Measurements from ENCODE around the gene RPS16. TPM values are rescaled to one million over a fixed set of nuclear protein-coding genes. Genes with fewer than 3 reads are reported as not detected.

RPS16 gene
- total RNA-seq, 1 donor: 71.4 TPM

- Histone ChIP-seq H3K4me3 (ENCODE audit: low read length) (peak overlapping the region; percentile 24), H3K9me3 (ENCODE audit: low read depth, low read length) (no peaks in the 10 kb centered on the region), H3K4me1 (ENCODE audit: insufficient read depth, low read length) (peaks cover 68% of the 10 kb centered on the region), H3K27me3 (ENCODE audit: insufficient read depth, low read length) (no peaks in the 10 kb centered on the region)
These were observed 37.4 kb downstream of the RPS16 start for GRCh38 chr19:39398297-39398864.

GRCh38 chr19:39397360-39398296 is 38.1 kb downstream of the RPS16 start:
- Histone ChIP-seq H3K4me3 (ENCODE audit: low read length) (peak overlapping the region; percentile 24), H3K9me3 (ENCODE audit: low read depth, low read length) (no peaks in the 10 kb centered on the region), H3K4me1 (ENCODE audit: insufficient read depth, low read length) (peaks cover 65% of the 10 kb centered on the region), H3K27me3 (ENCODE audit: insufficient read depth, low read length) (no peaks in the 10 kb centered on the region)

- H3K9me3 ChIP-seq (ENCODE audit: low read depth, low read length): no peaks in the 10 kb centered on the region
These were observed 44.9 kb downstream of the RPS16 start, which contains the start of the genes MED29 and PAF1 for GRCh38 chr19:39390751-39391437. TSS of gene MED29 (plus strand) at chr19:39391378. CDS start at chr19:39391423, 45 bp downstream. TSS of gene PAF1 (minus strand) at chr19:39391106. CDS start at chr19:39390864, 242 bp downstream.

GRCh38 chr19:39390451-39390750 is 45.3 kb downstream of the RPS16 start:
- no peaks in the 10 kb centered on the region for H3K9me3 ChIP-seq (ENCODE audit: low read depth, low read length)
- no peaks in the 10 kb centered on the region for H3K27me3 ChIP-seq (ENCODE audit: insufficient read depth, low read length)
- peaks cover 34% of the 10 kb centered on the region for H3K4me1 ChIP-seq (ENCODE audit: insufficient read depth, low read length)
- peak overlapping the region; percentile 74 for H3K4me3 ChIP-seq (ENCODE audit: low read length)

More at GRCh38 chr19:39390751-39391437, 44.9 kb downstream of the RPS16 start, which contains the start of the genes MED29 and PAF1:
- peaks cover 34% of the 10 kb centered on the region for H3K4me1 ChIP-seq (ENCODE audit: insufficient read depth, low read length)
- peak within 1 kb of the TSS; percentile 74 for H3K4me3 ChIP-seq (ENCODE audit: low read length)
- H3K27me3 ChIP-seq (ENCODE audit: insufficient read depth, low read length): no peaks in the 10 kb centered on the region

GRCh38 chr19:39389631-39390414 is 45.9 kb downstream of the RPS16 start:
- Histone ChIP-seq H3K4me3 (ENCODE audit: low read length) (peak overlapping the region; percentile 74), H3K27me3 (ENCODE audit: insufficient read depth, low read length) (no peaks in the 10 kb centered on the region), H3K4me1 (ENCODE audit: insufficient read depth, low read length) (peaks cover 34% of the 10 kb centered on the region), H3K9me3 (ENCODE audit: low read depth, low read length) (no peaks in the 10 kb centered on the region)

- no peaks in the 10 kb centered on the region for H3K9me3 ChIP-seq (ENCODE audit: low read depth, low read length)
- H3K4me1 ChIP-seq (ENCODE audit: insufficient read depth, low read length): peaks cover 30% of the 10 kb centered on the region
- no peaks in the 10 kb centered on the region for H3K27me3 ChIP-seq (ENCODE audit: insufficient read depth, low read length)
- H3K4me3 ChIP-seq (ENCODE audit: low read length): no peak overlapping the region
These were observed 47.1 kb downstream of the RPS16 start for GRCh38 chr19:39388657-39389056.

GRCh38 chr19:39386557-39386956 is 49.2 kb downstream of the RPS16 start:
- Histone ChIP-seq H3K4me3 (ENCODE audit: low read length) (no peak overlapping the region), H3K27me3 (ENCODE audit: insufficient read depth, low read length) (no peaks in the 10 kb centered on the region)

GRCh38 chr19:39385629-39386411 is 49.9 kb downstream of the RPS16 start:
- Histone ChIP-seq H3K27me3 (ENCODE audit: insufficient read depth, low read length) (no peaks in the 10 kb centered on the region), H3K4me1 (ENCODE audit: insufficient read depth, low read length) (peaks cover 15% of the 10 kb centered on the region), H3K9me3 (ENCODE audit: low read depth, low read length) (no peaks in the 10 kb centered on the region), H3K4me3 (ENCODE audit: low read length) (no peak overlapping the region)

More at GRCh38 chr19:39386557-39386956, 49.2 kb downstream of the RPS16 start:
- Histone ChIP-seq H3K9me3 (ENCODE audit: low read depth, low read length) (no peaks in the 10 kb centered on the region), H3K4me1 (ENCODE audit: insufficient read depth, low read length) (peaks cover 15% of the 10 kb centered on the region)

GRCh38 chr19:39384839-39385568 is 50.7 kb downstream of the RPS16 start:
- no peak overlapping the region for H3K4me3 ChIP-seq (ENCODE audit: low read length)
- no peaks in the 10 kb centered on the region for H3K9me3 ChIP-seq (ENCODE audit: low read depth, low read length)
- H3K4me1 ChIP-seq (ENCODE audit: insufficient read depth, low read length): peaks cover 9% of the 10 kb centered on the region
- no peaks in the 10 kb centered on the region for H3K27me3 ChIP-seq (ENCODE audit: insufficient read depth, low read length)

Other genes with a start within 250 kb of the RPS16 start
- gene NCCRP1, start 239.0 kb downstream of the RPS16 start, total RNA-seq: not detected
- not detected for gene SYCN, start 231.7 kb downstream of the RPS16 start, total RNA-seq
- gene IFNL3, start 190.9 kb downstream of the RPS16 start, total RNA-seq: not detected
- gene IFNL4, start 187.1 kb downstream of the RPS16 start, total RNA-seq: 0.10 TPM
- not detected for gene IFNL2, start 167.6 kb downstream of the RPS16 start, total RNA-seq
- not detected for gene IFNL1, start 139.5 kb downstream of the RPS16 start, total RNA-seq
- 1.8 TPM for gene LRFN1, start 115.1 kb downstream of the RPS16 start, total RNA-seq
- 211 TPM for gene GMFG, start 99.9 kb downstream of the RPS16 start, total RNA-seq
- 30.0 TPM for gene SAMD4B, start 93.5 kb downstream of the RPS16 start, total RNA-seq
- 26.1 TPM for gene PAF1, start 44.8 kb downstream of the RPS16 start, total RNA-seq
- gene MED29, start 44.6 kb downstream of the RPS16 start, total RNA-seq: 21.9 TPM
- gene ZFP36, start 29.1 kb downstream of the RPS16 start, total RNA-seq: 676 TPM
- 21.5 TPM for gene PLEKHG2, start 23.3 kb downstream of the RPS16 start, total RNA-seq
- gene SUPT5H, start 9.6 kb upstream of the RPS16 start, total RNA-seq: 124 TPM
- gene TIMM50, start 44.9 kb upstream of the RPS16 start, total RNA-seq: 17.1 TPM
- gene DLL3, start 63.0 kb upstream of the RPS16 start, total RNA-seq: not detected
- not detected for gene SELENOV, start 79.2 kb upstream of the RPS16 start, total RNA-seq
- 6.0 TPM for gene EID2B, start 96.9 kb upstream of the RPS16 start, total RNA-seq
- gene EID2, start 104.2 kb upstream of the RPS16 start, total RNA-seq: 14.4 TPM
- not detected for gene LGALS13, start 166.6 kb upstream of the RPS16 start, total RNA-seq
- not detected for gene LGALS16, start 220.0 kb upstream of the RPS16 start, total RNA-seq